GM18873 (cell line): Measurements from ENCODE around the gene INSC.

ENCODE experiments used
- ATAC-seq: cut with Tn5 transposase; IDR thresholded peaks from one replicate; pipeline ENCODE4 v1.9.1; 2021; ENCODE audit warnings: mild to moderate bottlenecking, moderate library complexity, moderate number of reproducible peaks; ENCODE audit not compliant: unreplicated experiment, low FRiP score

INSC gene

GRCh38 chr11:15276621-15277020, 161.9 kb downstream of the INSC start:
- no peak for ATAC-seq

DNA sequence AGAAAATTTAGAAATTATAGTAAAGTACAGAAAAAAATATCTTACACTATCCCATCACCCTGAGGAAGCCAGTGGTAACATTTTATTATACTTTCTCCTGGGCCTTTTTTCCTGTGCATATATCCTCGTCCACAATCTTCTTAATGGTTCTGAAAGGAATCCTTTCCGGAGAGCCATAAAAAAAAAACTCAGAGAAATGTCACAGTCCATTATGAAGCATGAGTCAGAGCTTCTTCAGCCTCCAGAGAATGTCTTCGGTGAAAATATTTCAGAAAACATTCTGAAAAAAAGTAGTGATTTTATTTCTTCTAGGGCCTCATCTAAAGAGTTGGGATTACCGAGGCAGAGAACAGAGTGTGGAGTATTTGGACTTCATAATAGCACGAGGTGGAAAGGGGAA, 163.4 kb downstream of the INSC start:
- no peak for ATAC-seq

DNA sequence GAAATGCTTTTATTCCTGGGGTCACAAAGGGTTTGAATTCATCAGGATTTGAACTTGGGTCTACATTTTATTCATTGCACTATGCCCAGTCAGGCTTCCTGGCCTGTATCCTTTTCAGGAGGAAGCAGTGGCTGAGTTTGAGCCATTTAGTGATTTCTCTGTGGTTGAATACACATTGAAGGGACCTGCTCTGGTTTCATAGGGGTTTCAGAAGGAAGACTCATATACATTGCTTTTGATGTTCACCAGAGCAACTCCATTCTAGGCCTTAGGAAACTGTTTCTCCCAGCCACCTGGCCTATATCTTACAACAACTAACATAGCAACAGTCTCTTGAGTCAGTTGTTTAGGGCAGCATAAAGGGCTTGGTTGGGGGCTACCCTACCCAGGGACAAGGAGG, 165.7 kb downstream of the INSC start:
- ATAC-seq = no peak

DNA sequence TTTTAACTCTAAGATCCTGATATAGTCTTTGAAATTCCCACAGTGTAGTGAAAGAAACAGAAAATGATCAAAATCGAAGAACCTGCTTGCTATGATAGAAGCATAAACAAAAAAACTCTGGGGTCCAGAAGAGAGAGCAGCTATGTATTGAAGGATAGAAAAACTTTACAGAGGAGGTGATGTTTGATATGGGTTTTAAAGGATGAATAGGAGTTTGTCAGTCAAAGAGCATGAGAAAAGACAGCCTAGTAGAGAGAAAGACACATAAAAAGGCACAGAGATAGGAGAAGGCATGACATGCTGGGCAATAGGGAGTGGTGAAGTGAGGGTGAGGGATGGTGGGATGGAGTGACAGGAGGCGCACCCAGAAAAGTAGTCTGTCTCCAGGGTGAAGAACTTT, 168.0 kb downstream of the INSC start:
- ATAC-seq = no peak

DNA sequence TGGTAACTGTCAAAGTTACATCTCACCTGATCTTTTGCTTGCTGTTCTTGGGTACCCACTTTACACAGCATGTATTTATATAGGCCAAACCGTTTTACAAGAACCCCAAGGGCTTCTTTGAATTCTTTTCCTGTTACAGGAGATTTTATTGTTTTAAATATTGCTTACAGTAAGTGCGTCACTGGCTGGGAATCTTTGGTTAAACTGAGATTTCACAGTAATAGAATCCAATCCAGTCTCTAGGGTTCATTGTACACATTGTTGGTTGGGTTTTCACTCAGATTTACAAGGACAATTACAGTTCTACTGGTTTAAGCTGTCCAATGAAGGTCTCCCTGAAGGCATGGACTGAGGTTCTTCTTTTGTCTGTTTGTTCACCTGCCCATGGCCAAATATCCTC, 171.7 kb downstream of the INSC start:
- no peak for ATAC-seq

DNA sequence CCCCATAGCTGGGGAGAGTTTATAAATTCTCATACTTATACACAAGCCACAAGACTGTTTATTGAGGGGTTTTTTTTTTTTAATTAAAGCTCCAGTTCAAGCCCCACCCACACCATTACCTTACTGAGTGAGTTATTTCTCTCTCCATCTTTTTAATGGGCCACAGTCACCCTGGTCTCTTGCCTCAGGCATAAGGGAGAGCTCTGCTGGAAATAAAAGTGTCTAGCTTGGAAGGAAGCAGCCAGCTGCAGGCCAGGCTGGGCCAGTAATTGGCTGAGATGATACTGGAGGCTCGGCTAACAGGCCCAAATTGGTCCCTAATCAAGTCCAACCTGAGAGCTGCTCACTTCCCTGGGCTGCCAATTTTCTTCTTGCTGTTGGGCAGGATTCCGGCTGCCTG, 174.1 kb downstream of the INSC start:
- no peak for ATAC-seq

DNA sequence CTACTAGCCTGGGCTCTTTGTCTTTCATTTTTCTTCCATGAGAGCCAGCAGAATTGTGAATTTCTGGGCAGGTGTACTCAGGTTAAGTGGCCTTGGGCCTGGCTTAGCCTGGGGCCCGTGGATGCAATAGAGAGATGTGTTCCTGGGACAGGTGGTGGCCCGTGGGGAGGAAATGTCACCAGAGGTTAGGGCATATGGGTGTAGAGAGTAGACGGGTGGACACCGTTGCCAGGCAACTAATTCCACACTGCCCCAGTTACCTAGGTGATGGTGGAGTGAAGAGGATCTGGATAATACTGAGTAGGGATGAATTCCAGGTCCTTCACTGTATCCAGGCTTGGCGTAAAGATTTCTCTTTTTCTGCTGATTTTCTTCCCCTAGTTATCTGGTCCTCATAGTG, 175.0 kb downstream of the INSC start:
- ATAC-seq = no peak

DNA sequence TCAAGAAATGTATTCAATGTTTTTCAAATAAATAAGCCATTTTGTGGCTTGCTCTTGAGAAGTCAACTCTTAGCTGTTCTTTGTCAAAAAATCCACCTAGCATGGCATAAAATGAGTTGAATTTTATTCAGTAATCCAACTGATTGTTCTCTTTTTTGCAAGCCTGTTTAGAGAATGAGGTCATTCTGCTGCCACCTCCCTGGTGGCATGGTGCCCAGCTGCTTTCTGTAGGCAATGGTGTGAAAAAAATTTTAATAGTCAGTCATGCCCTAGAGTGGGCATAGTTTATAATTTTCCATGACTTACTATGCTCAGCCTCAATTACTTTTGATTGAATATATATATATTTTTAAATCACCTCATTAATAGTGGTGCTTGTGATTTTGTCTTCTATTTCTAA, 177.2 kb downstream of the INSC start:
- ATAC-seq = no peak

DNA sequence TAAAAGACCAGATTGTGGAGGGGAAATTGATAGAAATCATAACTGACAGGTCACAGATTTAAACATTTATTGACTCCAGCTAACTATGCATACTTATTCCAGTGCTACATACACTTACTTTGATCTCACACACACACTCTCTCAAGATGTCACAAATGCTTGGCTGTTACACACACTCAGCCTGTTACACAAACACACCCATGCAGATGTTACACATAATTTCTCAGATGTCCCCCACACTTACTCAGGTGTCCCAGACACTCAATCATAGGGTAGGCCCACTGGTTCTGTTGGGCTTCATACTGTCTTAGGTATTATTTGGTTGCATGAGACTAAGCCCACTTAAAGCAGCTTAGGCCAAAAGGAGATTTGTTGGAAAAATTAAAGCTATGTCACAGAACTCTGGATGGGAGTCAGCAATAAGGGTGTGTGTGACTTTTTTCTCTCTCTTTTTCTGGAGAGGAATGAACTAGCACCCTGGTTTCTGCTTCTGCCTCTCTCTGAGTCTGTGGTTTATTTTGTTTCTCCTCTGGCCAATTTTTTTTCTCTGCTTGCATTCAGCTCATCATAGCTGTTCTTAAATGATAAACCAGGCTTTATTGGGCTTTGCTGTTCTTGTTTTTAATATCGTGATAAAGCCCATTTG, 179.4 kb downstream of the INSC start:
- ATAC-seq = no peak

DNA sequence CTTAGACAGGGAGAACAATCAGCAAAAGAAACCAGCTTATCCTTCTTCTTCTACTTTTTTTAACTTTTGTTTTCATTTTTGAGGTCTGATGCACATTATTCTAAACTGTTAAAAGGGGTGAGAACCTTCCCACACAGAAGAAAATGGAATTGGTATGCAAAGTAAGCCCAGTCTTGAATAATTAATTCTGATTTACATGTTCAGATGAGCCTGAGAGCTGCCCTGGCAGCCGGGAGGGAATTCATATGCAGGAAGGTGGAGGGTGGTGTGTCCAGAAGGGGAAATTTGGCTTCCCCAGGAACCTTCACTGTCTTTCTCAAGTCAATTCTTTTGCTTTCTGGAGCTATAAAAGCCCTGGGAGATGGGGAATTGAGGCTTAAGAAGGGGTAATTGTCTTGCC, 181.0 kb downstream of the INSC start:
- no peak for ATAC-seq
